HEK293 (cell line): ENCODE results near the gene SCRT2.

Source experiments
- CTCF ChIA-PET: fragments of 350-600 bp; formaldehyde crosslinking; extraction: SDS; loops from one replicate; lab custom pipeline; 2021; ENCODE audit warnings: antibody characterized with exemption; lab: Yijun Ruan, JAX
- POLR2A ChIA-PET: fragments of 300-600 bp; formaldehyde crosslinking; extraction: SDS; loops from one replicate; lab custom pipeline; 2020; ENCODE audit warnings: antibody characterized with exemption, inconsistent platforms; lab: Yijun Ruan, JAX
- H3K27ac ChIP-seq: fragments of 200-500 bp; sonication (Bioruptor generic); 2 replicates; pipeline ENCODE4 v1.5.1; 2014; ENCODE audit warnings: low read depth, low read length, control low read depth, inconsistent platforms; ENCODE audit errors: extremely low read depth
- H3K36me3 ChIP-seq, 2 experiments: fragments of 200-500 bp in 1 of 2; sonication (Bioruptor generic) in 1 of 2; 1 replicate in 1 of 2; 2 replicates in 1 of 2; pipeline ENCODE4 v1.5.1; 2014 to 2017; ENCODE audit warnings: inconsistent platforms in 2 of 2, low read length in 2 of 2; ENCODE audit not compliant: control insufficient read depth in 2 of 2, insufficient read depth in 1 of 2
- H3K4me1 ChIP-seq: fragments of 200-500 bp; sonication (Bioruptor generic); 2 replicates; pipeline ENCODE4 v1.5.1; 2014; ENCODE audit warnings: mild to moderate bottlenecking, low read length, inconsistent platforms; ENCODE audit not compliant: control insufficient read depth, insufficient read depth
- H3K4me3 ChIP-seq: 2 replicates; pipeline ENCODE4 v1.5.1; 2011; ENCODE audit warnings: low read depth, mild to moderate bottlenecking, control low read depth, low read length, moderate library complexity
- H3K9me3 ChIP-seq: fragments of 200-500 bp; sonication (Bioruptor generic); 2 replicates; pipeline ENCODE4 v1.5.1; 2014; ENCODE audit warnings: low read depth, low read length, inconsistent platforms; ENCODE audit not compliant: control insufficient read depth, insufficient read depth
- CTCF ChIP-seq: fragments of 450-650 bp; formaldehyde crosslinking; IDR thresholded peaks from 2 replicates; pipeline ENCODE4 v1.5.1; 2016; ENCODE audit warnings: missing biosample characterization, missing genetic modification characterization
- KLF1 ChIP-seq: fragments of 450-650 bp; formaldehyde crosslinking; IDR thresholded peaks from 2 replicates; pipeline ENCODE4 v1.5.1; 2016; ENCODE audit warnings: missing biosample characterization, missing genetic modification characterization
- PRDM10 ChIP-seq: fragments of 450-650 bp; formaldehyde crosslinking; IDR thresholded peaks from 2 replicates; pipeline ENCODE4 v1.5.1; 2016; ENCODE audit warnings: missing biosample characterization, missing genetic modification characterization
- SCRT1 ChIP-seq: fragments of 450-650 bp; formaldehyde crosslinking; IDR thresholded peaks from 2 replicates; pipeline ENCODE4 v1.5.1; 2016; ENCODE audit warnings: missing biosample characterization, missing genetic modification characterization, borderline replicate concordance
- ZBTB44 ChIP-seq: fragments of 450-650 bp; IDR thresholded peaks from 2 replicates; pipeline ENCODE4 v1.5.1; 2018; ENCODE audit warnings: missing biosample characterization, mild to moderate bottlenecking, missing genetic modification characterization
- ZEB2 ChIP-seq: fragments of 450-650 bp; formaldehyde crosslinking; IDR thresholded peaks from 2 replicates; pipeline ENCODE4 v1.5.1; 2016; ENCODE audit warnings: missing biosample characterization, missing genetic modification characterization
- ZNF335 ChIP-seq: fragments of 450-650 bp; formaldehyde crosslinking; conservative IDR thresholded peaks from 2 replicates; pipeline ENCODE4 v1.5.1; 2016; ENCODE audit warnings: missing biosample characterization, missing genetic modification characterization
- ZNF37A ChIP-seq: fragments of 450-650 bp; IDR thresholded peaks from 2 replicates; pipeline ENCODE4 v1.5.1; 2018; ENCODE audit warnings: missing biosample characterization, missing genetic modification characterization
- ZNF394 ChIP-seq: fragments of 450-650 bp; formaldehyde crosslinking; IDR thresholded peaks from 2 replicates; pipeline ENCODE4 v1.5.1; 2016; ENCODE audit warnings: missing biosample characterization, missing genetic modification characterization, mild to moderate bottlenecking, moderate library complexity, borderline replicate concordance
- ZNF404 ChIP-seq: fragments of 450-650 bp; formaldehyde crosslinking; IDR thresholded peaks from 2 replicates; pipeline ENCODE4 v1.5.1; 2017; ENCODE audit warnings: missing biosample characterization, missing genetic modification characterization
- ZNF514 ChIP-seq: fragments of 450-650 bp; formaldehyde crosslinking; IDR thresholded peaks from 2 replicates; pipeline ENCODE4 v1.5.1; 2016; ENCODE audit warnings: missing biosample characterization, missing genetic modification characterization
- ZNF624 ChIP-seq: fragments of 450-650 bp; formaldehyde crosslinking; IDR thresholded peaks from 2 replicates; pipeline ENCODE4 v1.5.1; 2017; ENCODE audit warnings: missing biosample characterization, missing genetic modification characterization
- ZNF629 ChIP-seq: fragments of 450-650 bp; formaldehyde crosslinking; IDR thresholded peaks from 2 replicates; pipeline ENCODE4 v1.5.1; 2017; ENCODE audit warnings: missing biosample characterization, missing genetic modification characterization
- ZNF692 ChIP-seq: fragments of 450-650 bp; formaldehyde crosslinking; IDR thresholded peaks from 2 replicates; pipeline ENCODE4 v1.5.1; 2016; ENCODE audit warnings: missing biosample characterization, missing genetic modification characterization
- ZNF785 ChIP-seq: fragments of 450-650 bp; formaldehyde crosslinking; IDR thresholded peaks from 2 replicates; pipeline ENCODE4 v1.5.1; 2016; ENCODE audit warnings: missing biosample characterization, missing genetic modification characterization
- ZNF843 ChIP-seq: fragments of 450-650 bp; formaldehyde crosslinking; IDR thresholded peaks from 2 replicates; pipeline ENCODE4 v1.5.1; 2016; ENCODE audit warnings: missing biosample characterization, missing genetic modification characterization

Gene SCRT2

GRCh38 chr20:714453-714852, 38.9 kb upstream of the SCRT2 start:
- CTCF ChIA-PET, result interaction anchor here (1.8 to 1.9 kb wide), 2 partner anchors 14 to 47 kb away, joined by 5 to 11 read pairs; no protein-coding TSS in a partner anchor
- POLR2A ChIA-PET, result no interaction called here
- H3K4me1 ChIP-seq, result no peaks in the 10 kb centered on the region

GRCh38 chr20:711576-711975, 36.0 kb upstream of the SCRT2 start:
- POLR2A ChIA-PET, result no interaction called here
- no peaks in the 10 kb centered on the region for H3K9me3 ChIP-seq
- TF ChIP-seq ZNF843 (tag by site-specific recombination), result no peak
- no peak for TF ChIP-seq ZNF785 (tag by site-specific recombination)
- no peak for TF ChIP-seq ZNF335 (tag by site-specific recombination)
- TF ChIP-seq ZBTB44 (tag by site-specific recombination), result no peak
- TF ChIP-seq ZNF394 (tag by site-specific recombination), result no peak
- no peak overlapping the region for H3K4me3 ChIP-seq
- H3K4me1 ChIP-seq, result no peaks in the 10 kb centered on the region
- H3K27ac ChIP-seq, result no peak overlapping the region
- CTCF ChIA-PET, result no interaction called here
- no peaks in the 10 kb centered on the region for H3K36me3 ChIP-seq

More at GRCh38 chr20:714453-714852, 38.9 kb upstream of the SCRT2 start:
- H3K36me3 ChIP-seq, result no peaks in the 10 kb centered on the region
- no peak overlapping the region for H3K4me3 ChIP-seq
- no peak overlapping the region for H3K27ac ChIP-seq
- H3K9me3 ChIP-seq, result no peaks in the 10 kb centered on the region
- TF ChIP-seq CTCF (tag by site-specific recombination) (no peak), SCRT1 (tag by site-specific recombination) (no peak)

GRCh38 chr20:710780-711450, 35.3 kb upstream of the SCRT2 start:
- Histone ChIP-seq H3K36me3 (no peaks in the 10 kb centered on the region), H3K9me3 (no peaks in the 10 kb centered on the region), H3K4me1 (no peaks in the 10 kb centered on the region), H3K27ac (no peak overlapping the region), H3K4me3 (no peak overlapping the region)
- ChIA-PET CTCF (interaction anchor here (0.5 to 0.8 kb wide), 2 partner anchors 44 to 706 kb away, joined by 3 read pairs; no protein-coding TSS in a partner anchor), POLR2A (no interaction called here)
- no peak for TF ChIP-seq ZNF514 (tag by site-specific recombination)
- no peak for TF ChIP-seq ZNF629
- no peak for TF ChIP-seq ZNF843 (tag by site-specific recombination)
- no peak for TF ChIP-seq ZNF692 (tag by site-specific recombination)
- no peak for TF ChIP-seq KLF1 (tag by site-specific recombination)
- no peak for TF ChIP-seq ZNF624 (tag by site-specific recombination)
- TF ChIP-seq ZBTB44 (tag by site-specific recombination), result no peak
- TF ChIP-seq PRDM10 (tag by site-specific recombination), result no peak
- no peak for TF ChIP-seq ZEB2 (tag by site-specific recombination)
- no peak for TF ChIP-seq ZNF37A (tag by site-specific recombination)
- TF ChIP-seq ZNF404 (tag by site-specific recombination), result no peak
